Spleen (tissue), 7 donors: ENCODE results near the gene ENTPD2.

Experiments
- POLR2A ChIP-seq, 3 donors: fragments of 450-650 bp; IDR thresholded peaks; one replicate each; pipeline ENCODE4 v1.5.1; 2017; ENCODE audit warnings: antibody characterized with exemption in 3 of 3, mild to moderate bottlenecking in 1 of 3
- TF ChIP-seq, protein P1 (sequence below), 11 experiments: fragments of 200-600 bp in 7 of 11; fragments of 450-650 bp in 4 of 11; sonication (generic) in 4 of 11; IDR thresholded peaks in 8 of 11; conservative IDR thresholded peaks in 3 of 11; 1 replicate in 7 of 11; 2 replicates in 4 of 11; pipeline versions ENCODE4 v1.4.0 to v1.8.0; 2016 to 2021; ENCODE audit warnings: antibody characterized with exemption in 11 of 11, inconsistent platforms in 4 of 11, mild to moderate bottlenecking in 1 of 11
- donor health status: DM: no; HTN: no; CAD: no; lungs with moderate emphysema.
- donor health status: DM: no; HTN: no; CAD: no.
- donor health status: DM: no; HTN: no; CAD: no.

DNA sequence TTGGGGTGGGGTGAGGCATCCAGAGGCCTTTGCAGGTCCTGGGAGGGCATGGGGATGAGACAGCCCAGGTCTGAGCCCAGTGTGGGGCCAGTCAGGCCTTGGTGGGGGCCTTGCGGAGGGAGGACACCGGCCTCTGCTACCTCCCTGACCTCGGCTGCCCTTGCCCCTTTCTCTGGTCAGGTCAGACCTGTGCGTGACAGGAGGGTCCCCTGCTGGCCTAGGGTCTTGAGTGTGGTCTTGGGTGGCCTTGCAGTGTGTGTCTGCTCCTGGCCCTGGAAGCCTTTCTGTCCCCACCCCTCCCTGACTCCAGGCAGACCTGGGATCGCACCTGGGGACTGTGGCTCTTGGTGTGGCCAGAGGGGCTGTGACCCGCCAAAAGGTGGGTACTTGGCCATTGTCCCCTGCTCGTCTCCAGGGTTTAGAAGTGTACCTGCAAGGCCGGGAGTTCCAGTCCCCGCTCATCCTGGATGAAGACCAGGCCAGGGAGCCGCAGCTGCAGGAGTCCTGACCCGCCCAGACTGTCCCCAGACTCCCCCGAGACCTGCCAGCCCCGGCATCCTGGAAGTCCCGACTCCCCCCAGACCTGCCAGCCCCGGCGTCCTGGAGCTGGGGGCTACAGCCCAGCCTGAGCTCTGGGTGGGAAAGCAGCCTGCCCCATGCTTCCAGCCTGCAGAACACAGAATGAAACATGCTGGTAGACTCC lies 28.5 kb upstream of the ENTPD2 start:
- no peak for TF ChIP-seq POLR2A (IDR thresholded peaks at IDR 0.05)
- TF ChIP-seq, protein P1, sequence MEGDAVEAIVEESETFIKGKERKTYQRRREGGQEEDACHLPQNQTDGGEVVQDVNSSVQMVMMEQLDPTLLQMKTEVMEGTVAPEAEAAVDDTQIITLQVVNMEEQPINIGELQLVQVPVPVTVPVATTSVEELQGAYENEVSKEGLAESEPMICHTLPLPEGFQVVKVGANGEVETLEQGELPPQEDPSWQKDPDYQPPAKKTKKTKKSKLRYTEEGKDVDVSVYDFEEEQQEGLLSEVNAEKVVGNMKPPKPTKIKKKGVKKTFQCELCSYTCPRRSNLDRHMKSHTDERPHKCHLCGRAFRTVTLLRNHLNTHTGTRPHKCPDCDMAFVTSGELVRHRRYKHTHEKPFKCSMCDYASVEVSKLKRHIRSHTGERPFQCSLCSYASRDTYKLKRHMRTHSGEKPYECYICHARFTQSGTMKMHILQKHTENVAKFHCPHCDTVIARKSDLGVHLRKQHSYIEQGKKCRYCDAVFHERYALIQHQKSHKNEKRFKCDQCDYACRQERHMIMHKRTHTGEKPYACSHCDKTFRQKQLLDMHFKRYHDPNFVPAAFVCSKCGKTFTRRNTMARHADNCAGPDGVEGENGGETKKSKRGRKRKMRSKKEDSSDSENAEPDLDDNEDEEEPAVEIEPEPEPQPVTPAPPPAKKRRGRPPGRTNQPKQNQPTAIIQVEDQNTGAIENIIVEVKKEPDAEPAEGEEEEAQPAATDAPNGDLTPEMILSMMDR (IDR thresholded peaks at IDR 0.05 in 8 of 11, conservative IDR thresholded peaks at IDR 0.05 in 3 of 11) = no peak
